Hepatocyte (in vitro differentiated cells): ENCODE results near the gene ALPL. TPM values are rescaled to one million over a fixed set of nuclear protein-coding genes. Genes with fewer than 3 reads are reported as not detected.

Experiments used
- DNase-seq: peaks from one replicate; pipeline ENCODE4 v3.0.0-alpha.2; 2016; ENCODE audit warnings: low spot score
- H2AFZ ChIP-seq: fragments of 200-600 bp; sonication (generic); 2 replicates; pipeline ENCODE4 v1.6.0; 2016; ENCODE audit warnings: antibody characterized with exemption, mild to moderate bottlenecking
- H3K27ac ChIP-seq: fragments of 200-600 bp; sonication (generic); 2 replicates; pipeline ENCODE4 v1.5.1; 2016; ENCODE audit warnings: mild to moderate bottlenecking
- H3K27me3 ChIP-seq: fragments of 200-600 bp; sonication (generic); 2 replicates; pipeline ENCODE4 v1.6.1; 2016
- H3K36me3 ChIP-seq: fragments of 200-600 bp; sonication (generic); replicated peaks from 2 replicates; pipeline ENCODE4 v1.5.1; 2016; ENCODE audit warnings: low read depth; ENCODE audit not compliant: insufficient read depth
- H3K4me1 ChIP-seq: fragments of 200-600 bp; sonication (generic); 2 replicates; pipeline ENCODE4 v1.5.1; 2016; ENCODE audit warnings: mild to moderate bottlenecking, moderate library complexity; ENCODE audit not compliant: insufficient read depth
- H3K4me2 ChIP-seq: fragments of 200-600 bp; sonication (generic); 2 replicates; pipeline ENCODE4 v1.6.0; 2016
- H3K4me3 ChIP-seq: fragments of 200-600 bp; sonication (generic); 2 replicates; pipeline ENCODE4 v1.5.1; 2016; ENCODE audit warnings: mild to moderate bottlenecking
- H3K79me2 ChIP-seq: fragments of 200-600 bp; sonication (generic); 2 replicates; pipeline ENCODE4 v1.6.0; 2017; ENCODE audit warnings: mild to moderate bottlenecking
- H3K9me2 ChIP-seq: fragments of 200-600 bp; sonication (generic); replicated peaks from 2 replicates; pipeline ENCODE4 v1.6.0; 2017; ENCODE audit warnings: mild to moderate bottlenecking; ENCODE audit not compliant: insufficient read depth
- H3K9me3 ChIP-seq: fragments of 200-600 bp; sonication (generic); 2 replicates; pipeline ENCODE4 v1.5.1; 2016; ENCODE audit warnings: low read depth, mild to moderate bottlenecking
- H4K20me1 ChIP-seq: fragments of 200-600 bp; sonication (generic); 2 replicates; pipeline ENCODE4 v1.6.0; 2016; ENCODE audit warnings: mild to moderate bottlenecking; ENCODE audit not compliant: insufficient read depth, poor library complexity, severe bottlenecking
- CTCF ChIP-seq: fragments of 200-600 bp; sonication (generic); IDR thresholded peaks from 2 replicates; pipeline ENCODE4 v1.5.1; 2016; ENCODE audit warnings: antibody characterized with exemption, mild to moderate bottlenecking; ENCODE audit not compliant: poor library complexity
- EZH2 ChIP-seq: fragments of 200-600 bp; sonication (generic); IDR thresholded peaks from 2 replicates; pipeline ENCODE4 v1.6.1; 2016; ENCODE audit warnings: antibody characterized with exemption, mild to moderate bottlenecking, borderline replicate concordance
- EZH2phosphoT487 ChIP-seq: fragments of 200-600 bp; sonication (generic); IDR thresholded peaks from one replicate; pipeline ENCODE4 v1.6.1; 2018; ENCODE audit warnings: antibody characterized with exemption, mild to moderate bottlenecking, low read depth, moderate library complexity; ENCODE audit not compliant: unreplicated experiment, severe bottlenecking
- WGBS: methylation state at CpG from one replicate; pipeline ENCODE4 v1.1.6; 2016; ENCODE audit warnings: low lambda C conversion rate; ENCODE audit errors: missing lambda C conversion rate; 5-methylcytosine and 5-hydroxymethylcytosine counted together
- polyA plus RNA-seq: library from polyadenylated mRNA; unstranded; fragments of >200 nt; fragmentation: Nextera tagmentation; extraction: Ambion mirVana; gene quantifications from 2 replicates; pipeline ENCODE4 v1.2.1, GENCODE V29; 2016
- total RNA-seq: library from RNA; depleted of rRNA; stranded (reverse); fragments of >200 nt; gene quantifications from 2 replicates; pipeline ENCODE4 v1.2.3, GENCODE V29; 2014

ALPL gene
- total and polyA plus RNA-seq, 2 experiments from 2014 or later, result 2.2 to 6.0 TPM

- no peak overlapping the region for H3K4me3 ChIP-seq
- H3K27me3 ChIP-seq, result no peaks in the 10 kb centered on the region
- H4K20me1 ChIP-seq, result no peaks in the 10 kb centered on the region
- H3K4me1 ChIP-seq, result peaks cover 6% of the 10 kb centered on the region
- H3K4me2 ChIP-seq, result no peak overlapping the region
- H3K79me2 ChIP-seq, result no peaks in the 10 kb centered on the region
- peak overlapping the region; percentile 87 for H3K27ac ChIP-seq
- TF ChIP-seq CTCF (no peak), EZH2phosphoT487 (no peak), EZH2 (no peak)
- 55% methylated on average over 31 of the region's 31 CpGs for WGBS
- H3K9me2 ChIP-seq, result no peaks in the 10 kb centered on the region
- no peak overlapping the region for H2AFZ ChIP-seq
- peak; percentile 50 for DNase-seq
- H3K36me3 ChIP-seq, result no peaks in the 10 kb centered on the region
- no peaks in the 10 kb centered on the region for H3K9me3 ChIP-seq
These were observed 65.4 kb downstream of the ALPL start for GRCh38 chr1:21574466-21575151.

GRCh38 chr1:21575351-21575942, 66.2 kb downstream of the ALPL start:
- Histone ChIP-seq H2AFZ (no peak overlapping the region), H3K79me2 (no peaks in the 10 kb centered on the region), H3K9me3 (no peaks in the 10 kb centered on the region), H3K4me3 (no peak overlapping the region), H3K4me1 (peaks cover 6% of the 10 kb centered on the region), H3K27ac (no peak overlapping the region), H3K9me2 (no peaks in the 10 kb centered on the region), H3K36me3 (no peaks in the 10 kb centered on the region), H4K20me1 (no peaks in the 10 kb centered on the region), H3K4me2 (no peak overlapping the region), H3K27me3 (no peaks in the 10 kb centered on the region)
- DNase-seq, result no peak
- WGBS, result 91% methylated on average over 18 of the region's 18 CpGs
- TF ChIP-seq EZH2phosphoT487 (no peak), EZH2 (no peak), CTCF (no peak)

- Histone ChIP-seq H2AFZ (no peak overlapping the region), H3K36me3 (no peaks in the 10 kb centered on the region), H3K4me3 (no peak overlapping the region), H3K4me2 (no peak overlapping the region), H3K79me2 (no peaks in the 10 kb centered on the region), H3K27ac (no peak overlapping the region), H3K9me3 (no peaks in the 10 kb centered on the region), H4K20me1 (no peaks in the 10 kb centered on the region), H3K4me1 (peaks cover 6% of the 10 kb centered on the region), H3K9me2 (no peaks in the 10 kb centered on the region), H3K27me3 (no peaks in the 10 kb centered on the region)
- DNase-seq, result no peak
- no peak for TF ChIP-seq EZH2
- no peak for TF ChIP-seq EZH2phosphoT487
- TF ChIP-seq CTCF, result no peak
- WGBS, result 90% methylated on average over 7 of the region's 7 CpGs
These were observed 67.0 kb downstream of the ALPL start for GRCh38 chr1:21576031-21576797.
